GM18505 (cell line): ENCODE measurements around the gene ASMTL.
"Not testable (repeated sequence)": the region's sequence is repeated elsewhere in the genome, so short reads cannot be mapped to it uniquely, and the experiment has no call there.

Source experiments
- ATAC-seq: cut with Tn5 transposase; IDR thresholded peaks from one replicate; pipeline ENCODE4 v1.9.1; 2021; ENCODE audit not compliant: unreplicated experiment
- POLR2A ChIP-seq: IDR thresholded peaks from 4 replicates; pipeline ENCODE4 v1.6.1; 2011; ENCODE audit warnings: borderline replicate concordance; ENCODE audit not compliant: insufficient read depth, insufficient read length; ENCODE audit errors: extremely low read depth

The ASMTL gene

DNA sequence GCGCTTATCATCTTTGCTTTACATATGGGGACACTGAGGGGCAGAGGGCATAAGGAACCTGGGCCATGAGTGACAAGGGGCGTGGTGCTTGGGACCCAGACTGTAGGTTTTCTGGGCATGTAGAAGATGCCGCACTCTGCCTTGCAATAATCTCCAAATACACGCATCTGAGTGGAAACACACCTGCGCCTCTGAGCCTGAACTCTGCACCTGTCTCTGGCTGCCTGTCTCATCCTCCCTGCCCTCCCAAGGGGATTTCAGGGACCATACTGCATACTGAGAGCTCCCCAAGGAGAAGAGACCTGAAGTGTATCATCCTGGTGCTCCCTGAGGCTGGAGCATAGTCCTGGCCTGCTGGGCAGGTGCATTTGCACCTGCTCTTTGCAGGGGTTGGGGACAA, 34.7 kb upstream of the ASMTL start:
- TF ChIP-seq POLR2A = no peak
- no peak for ATAC-seq

- no peak for ATAC-seq
- TF ChIP-seq POLR2A = no peak
Observed at GRCh38 chrX:1486749-1487361, 34.1 kb upstream of the ASMTL start.

DNA sequence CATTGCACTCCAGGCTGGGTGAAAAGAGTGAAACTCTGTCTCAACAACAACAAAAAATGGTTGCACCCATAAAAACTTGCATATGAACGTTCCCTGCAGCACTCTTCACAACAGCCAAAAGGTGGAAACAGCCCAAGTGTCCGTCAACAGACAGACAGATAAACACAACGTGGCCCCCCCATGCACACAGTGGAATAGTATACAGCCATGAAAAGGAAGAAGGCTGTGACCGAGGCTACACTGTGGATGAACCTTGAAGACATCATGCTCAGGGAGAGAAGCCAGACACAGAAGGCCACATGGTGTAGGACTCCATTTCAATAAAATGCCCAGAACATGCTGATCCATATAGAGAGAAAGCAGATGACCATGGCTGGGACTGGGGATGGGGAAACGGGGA, 33.5 kb upstream of the ASMTL start:
- TF ChIP-seq POLR2A = no peak

DNA sequence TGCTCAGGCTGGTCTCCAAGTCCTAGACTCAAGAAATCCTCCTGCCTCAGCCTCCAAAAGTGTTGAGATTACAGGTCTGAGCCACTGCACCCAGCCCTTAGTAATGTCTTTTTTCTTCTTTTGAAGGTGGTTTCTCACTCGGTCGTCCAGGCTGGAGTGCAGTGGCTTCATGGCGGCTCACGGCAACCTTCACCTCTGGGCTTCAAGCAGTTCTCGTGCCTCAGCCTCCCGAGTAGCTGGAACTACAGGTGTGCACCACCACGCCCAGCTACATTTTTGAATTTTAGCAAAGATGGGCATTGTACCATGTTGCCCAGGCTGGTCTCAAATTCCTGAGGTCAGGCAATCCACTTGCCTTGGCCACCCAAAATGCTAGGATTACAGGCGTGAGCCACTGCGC, 32.3 kb upstream of the ASMTL start:
- TF ChIP-seq POLR2A = no peak
- no peak for ATAC-seq

More for the DNA sequence above, 33.5 kb upstream of the ASMTL start:
- ATAC-seq = no peak

- no peak for TF ChIP-seq POLR2A
- ATAC-seq = no peak
Observed at GRCh38 chrX:1484638-1485019, 31.9 kb upstream of the ASMTL start.

- ATAC-seq = peak; percentile 54
- no peak for TF ChIP-seq POLR2A
Observed at GRCh38 chrX:1483843-1484637, 31.3 kb upstream of the ASMTL start.

DNA sequence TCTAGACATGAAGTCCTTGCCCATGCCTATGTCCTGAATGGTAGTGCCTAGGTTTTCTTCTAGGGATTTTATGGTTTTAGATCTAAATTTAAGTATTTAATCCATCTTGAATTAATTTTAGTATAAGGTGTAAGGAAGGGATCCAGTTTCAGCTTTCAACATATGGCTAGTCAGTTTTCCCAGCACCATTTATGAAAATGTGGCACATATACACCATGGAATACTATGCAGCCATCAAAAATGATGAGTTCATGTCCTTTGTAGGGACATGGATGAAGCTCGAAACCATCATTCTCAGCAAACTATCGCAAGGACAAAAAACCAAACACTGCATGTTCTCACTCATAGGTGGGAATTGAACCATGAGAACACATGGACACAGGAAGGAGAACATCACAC, 29.8 kb upstream of the ASMTL start:
- ATAC-seq = not testable (repeated sequence)

DNA sequence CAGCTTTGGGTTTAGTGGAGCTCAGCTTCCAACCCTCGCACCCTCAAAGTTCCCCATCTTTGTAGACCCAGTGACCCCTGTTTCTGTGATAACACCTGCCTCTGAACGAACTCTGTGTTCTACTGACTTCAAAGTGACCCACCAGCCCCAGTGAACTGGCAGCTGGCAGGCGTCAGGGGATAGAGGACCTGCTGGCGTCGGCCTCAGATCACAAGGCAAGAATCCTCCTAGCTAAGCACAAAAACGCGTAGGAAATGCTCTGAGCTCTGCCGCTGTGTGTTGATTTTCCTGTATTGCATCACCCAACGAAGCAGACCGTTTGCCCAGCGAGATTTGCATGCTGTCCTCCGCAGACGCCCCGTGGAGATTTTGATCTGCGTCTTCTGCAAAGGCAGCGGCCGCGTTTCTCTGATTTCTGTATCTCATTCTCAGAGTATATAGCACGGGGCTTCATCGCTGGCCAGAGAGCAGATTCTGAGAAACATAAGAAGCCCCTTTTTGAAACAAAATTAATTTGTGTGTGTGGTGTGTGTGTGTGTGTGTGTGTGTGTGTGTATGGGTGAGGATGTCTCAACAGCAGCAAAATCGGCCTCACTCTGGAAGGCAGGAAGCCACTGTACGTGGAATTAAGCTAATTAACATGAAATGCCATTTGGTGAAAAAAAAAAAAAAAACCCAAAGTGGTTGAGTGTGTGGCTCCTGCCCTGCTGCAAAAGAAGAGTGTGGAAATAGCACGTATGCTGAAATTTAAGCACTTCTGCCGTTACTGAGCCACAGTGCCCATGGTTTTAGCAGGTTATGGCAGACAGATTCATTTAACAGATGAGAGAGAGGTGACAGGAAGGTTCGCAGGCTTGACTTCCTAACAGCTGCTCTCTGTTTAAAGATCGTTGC, 29.2 kb upstream of the ASMTL start:
- ATAC-seq = peak; percentile 43
- TF ChIP-seq POLR2A = peak; percentile 72

DNA sequence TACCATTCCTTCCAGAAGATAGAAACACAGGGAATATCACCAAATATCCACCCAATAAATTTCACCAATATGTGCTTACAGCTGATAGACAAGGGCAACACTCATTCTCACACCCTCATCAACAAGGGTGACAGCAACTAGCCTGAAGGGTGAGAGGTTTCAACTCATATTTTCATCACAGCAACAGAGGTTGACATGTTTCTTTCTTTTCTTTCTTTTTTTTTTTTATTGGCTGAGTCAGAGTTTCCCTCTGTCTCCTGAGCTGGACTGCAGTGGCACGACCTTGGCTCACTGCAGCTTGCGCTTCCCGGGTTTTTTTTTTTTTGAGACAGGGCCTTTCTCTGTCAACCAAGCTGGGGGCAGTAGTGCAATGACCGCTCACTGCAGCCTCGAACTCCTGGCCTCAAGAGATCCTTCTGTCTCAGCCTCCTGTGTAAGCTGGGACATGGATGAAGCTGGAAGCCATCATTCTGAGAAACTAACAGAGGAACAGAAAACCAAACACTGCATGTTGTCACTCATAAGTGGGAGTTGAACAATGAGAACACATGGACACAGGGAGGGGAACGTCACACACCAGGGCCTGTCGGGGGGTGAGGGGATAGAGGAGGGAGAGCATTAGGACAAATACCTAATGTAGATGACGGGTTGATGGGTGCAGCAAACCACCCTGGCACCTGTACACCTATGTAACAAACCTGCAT, 27.5 kb upstream of the ASMTL start:
- ATAC-seq = no peak
- no peak for TF ChIP-seq POLR2A

- no peak for ATAC-seq
- TF ChIP-seq POLR2A = no peak
Observed at GRCh38 chrX:1477801-1478458, 25.2 kb upstream of the ASMTL start.

DNA sequence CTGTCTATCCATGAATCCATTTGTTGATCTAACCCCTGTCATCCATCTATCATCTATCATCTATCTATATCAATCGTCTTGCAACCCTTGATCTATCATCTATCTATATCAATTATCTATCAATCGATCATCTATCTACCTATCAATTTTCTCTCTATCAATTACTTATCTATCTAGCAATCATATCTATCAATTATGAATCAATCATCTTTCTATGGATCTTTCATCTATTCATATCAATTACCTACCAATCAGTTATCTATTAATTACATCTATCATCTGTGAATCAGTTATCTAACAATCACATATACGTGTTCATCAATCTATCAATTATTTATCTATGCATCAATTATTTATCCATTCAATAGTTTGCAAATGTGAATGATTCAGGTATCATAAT, 24.5 kb upstream of the ASMTL start:
- ATAC-seq = no peak
- no peak for TF ChIP-seq POLR2A

DNA sequence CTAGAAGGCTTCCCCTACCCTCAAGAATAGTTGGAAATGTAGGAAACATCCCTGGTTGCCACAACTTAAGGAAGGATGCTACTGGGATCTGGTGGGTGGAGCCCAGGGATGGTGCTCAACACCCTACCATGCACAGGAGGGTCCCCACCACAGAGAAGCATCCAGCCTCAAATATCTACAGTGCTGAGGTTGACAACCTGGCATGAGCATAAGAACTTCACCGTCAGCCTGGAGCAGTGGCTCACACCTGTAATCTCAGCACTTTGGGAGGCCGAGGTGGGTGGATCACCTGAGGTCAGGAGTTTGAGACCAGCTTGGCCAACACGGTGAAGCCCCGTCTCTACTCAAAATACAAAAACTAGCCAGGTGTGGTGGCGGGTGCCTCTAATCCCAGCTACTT, 24.0 kb upstream of the ASMTL start:
- TF ChIP-seq POLR2A = peak; percentile 23
- ATAC-seq = no peak

DNA sequence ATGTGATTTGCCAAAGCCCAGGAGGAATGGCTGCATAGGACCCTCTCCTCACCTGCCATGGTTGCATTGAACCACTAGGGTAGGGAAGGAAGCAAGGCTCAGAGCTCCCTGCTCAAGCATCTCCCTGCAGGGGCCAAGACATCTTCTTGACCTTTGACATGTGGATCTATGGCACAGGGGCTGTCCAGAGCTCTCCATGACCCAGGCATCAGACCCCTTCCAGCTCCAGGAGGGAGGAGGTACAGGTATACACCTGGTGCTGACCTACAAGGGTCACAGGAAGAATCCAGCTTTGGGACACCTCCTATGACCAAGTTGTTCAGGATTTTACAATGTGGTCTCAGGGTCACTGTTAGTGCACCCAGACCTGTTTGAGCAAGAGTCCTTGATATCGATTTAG, 23.2 kb upstream of the ASMTL start:
- no peak for ATAC-seq
- TF ChIP-seq POLR2A = no peak
